ENCODE data around the gene FASTKD3.

DNA sequence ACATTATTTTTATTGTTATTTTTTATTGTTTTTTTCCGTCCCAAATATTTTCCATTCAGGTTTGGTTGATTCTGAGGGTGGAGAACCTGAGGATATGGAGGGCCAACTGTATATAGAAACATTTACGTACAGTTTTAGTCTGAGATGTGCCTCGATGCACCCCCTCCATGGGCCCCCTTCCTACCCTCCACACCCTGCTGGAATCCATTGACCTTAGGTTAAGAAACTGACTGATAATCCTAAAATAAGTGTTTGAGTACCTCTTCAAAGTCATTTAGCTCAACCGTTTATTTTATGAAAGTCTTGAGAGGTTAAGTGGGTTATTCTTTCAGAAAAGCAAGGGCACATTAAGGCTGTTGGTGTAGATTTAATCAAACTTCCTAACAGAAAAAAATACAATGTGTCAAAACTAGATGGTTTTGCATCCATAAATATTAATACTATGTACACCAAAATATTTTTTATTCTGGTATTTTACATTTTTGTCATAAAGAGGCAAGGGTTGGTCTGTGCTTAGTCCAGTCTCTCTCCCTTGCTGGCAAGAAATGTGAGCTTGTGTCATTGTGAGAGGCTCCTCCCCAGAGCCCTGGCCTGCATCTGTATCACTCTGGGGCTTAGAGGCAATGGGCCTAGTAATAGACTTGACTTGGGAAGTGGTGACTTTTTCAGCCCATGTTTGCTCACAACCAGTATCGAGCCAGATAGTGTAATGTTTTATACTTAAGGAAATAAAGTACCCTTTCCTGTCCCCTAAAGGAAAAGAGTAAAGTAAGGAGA is 15.8 kb upstream of the FASTKD3 start:
- TF ChIP-seq, protein P1, sequence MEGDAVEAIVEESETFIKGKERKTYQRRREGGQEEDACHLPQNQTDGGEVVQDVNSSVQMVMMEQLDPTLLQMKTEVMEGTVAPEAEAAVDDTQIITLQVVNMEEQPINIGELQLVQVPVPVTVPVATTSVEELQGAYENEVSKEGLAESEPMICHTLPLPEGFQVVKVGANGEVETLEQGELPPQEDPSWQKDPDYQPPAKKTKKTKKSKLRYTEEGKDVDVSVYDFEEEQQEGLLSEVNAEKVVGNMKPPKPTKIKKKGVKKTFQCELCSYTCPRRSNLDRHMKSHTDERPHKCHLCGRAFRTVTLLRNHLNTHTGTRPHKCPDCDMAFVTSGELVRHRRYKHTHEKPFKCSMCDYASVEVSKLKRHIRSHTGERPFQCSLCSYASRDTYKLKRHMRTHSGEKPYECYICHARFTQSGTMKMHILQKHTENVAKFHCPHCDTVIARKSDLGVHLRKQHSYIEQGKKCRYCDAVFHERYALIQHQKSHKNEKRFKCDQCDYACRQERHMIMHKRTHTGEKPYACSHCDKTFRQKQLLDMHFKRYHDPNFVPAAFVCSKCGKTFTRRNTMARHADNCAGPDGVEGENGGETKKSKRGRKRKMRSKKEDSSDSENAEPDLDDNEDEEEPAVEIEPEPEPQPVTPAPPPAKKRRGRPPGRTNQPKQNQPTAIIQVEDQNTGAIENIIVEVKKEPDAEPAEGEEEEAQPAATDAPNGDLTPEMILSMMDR (conservative IDR thresholded peaks at IDR 0.05 in 1 of 2, IDR thresholded peaks at IDR 0.05 in 1 of 2; ENCODE audit: low read depth in 1 of 2, low read length in 2 of 2): no peak
- TF ChIP-seq EZH2 (IDR thresholded peaks at IDR 0.05; ENCODE audit: low read length, missing control alignments): no peak

Data from fibroblast of lung (primary cell).